Heart right ventricle (tissue), 16 donors: ENCODE measurements around the gene CCDC142. TPM values are rescaled to one million over a fixed set of nuclear protein-coding genes. Genes with fewer than 3 reads are reported as not detected.
"Not testable (repeated sequence)": the region's sequence is repeated elsewhere in the genome, so short reads cannot be mapped to it uniquely, and the experiment has no call there.

Experiments used
- ATAC-seq, 8 donors: fragments of 200-7000 bp; cut with Tn5 transposase; one replicate each; pipeline ENCODE4 v1.9.1; 2020; ENCODE audit warnings: mild to moderate bottlenecking in 8 of 8, moderate library complexity in 8 of 8, moderate number of reproducible peaks in 1 of 8
- DNase-seq, 2 donors: peaks; one replicate each; pipeline ENCODE4 v3.0.0-alpha.2; 2020
- H3K27ac ChIP-seq, 10 donors: fragments of 200-600 bp; sonication (generic) in 2 of 10; one replicate each; pipeline versions ENCODE4 v1.5.0 to v1.8.0; 2020 to 2022; ENCODE audit warnings: mild to moderate bottlenecking in 3 of 10
- H3K27me3 ChIP-seq, 7 donors: fragments of 200-600 bp; one replicate each; pipeline ENCODE4 v1.8.0; 2021 to 2022; ENCODE audit warnings: mild to moderate bottlenecking in 2 of 7
- H3K36me3 ChIP-seq, 9 donors: fragments of 200-600 bp; sonication (generic) in 1 of 9; one replicate each; pipeline versions ENCODE4 v1.5.0 to v1.8.0; 2020 to 2022; ENCODE audit warnings: mild to moderate bottlenecking in 2 of 9
- H3K4me1 ChIP-seq, 9 donors: fragments of 200-600 bp; sonication (generic) in 1 of 9; one replicate each; pipeline versions ENCODE4 v1.5.0 to v1.8.0; 2020 to 2022; ENCODE audit warnings: mild to moderate bottlenecking in 4 of 9
- H3K4me3 ChIP-seq, 10 donors: fragments of 200-600 bp; sonication (generic) in 2 of 10; one replicate each; pipeline versions ENCODE4 v1.5.0 to v1.8.0; 2020 to 2022; ENCODE audit warnings: mild to moderate bottlenecking in 7 of 10, moderate library complexity in 2 of 10
- H3K9me3 ChIP-seq, 11 donors: fragments of 200-600 bp in 10 of 11; sonication (generic) in 2 of 11; one replicate each; pipeline versions ENCODE4 v1.5.0 to v1.8.0; 2013 to 2022; ENCODE audit warnings: mild to moderate bottlenecking in 2 of 11, control low read depth in 1 of 11, moderate library complexity in 1 of 11
- CTCF ChIP-seq, 9 donors: fragments of 200-600 bp; sonication (generic) in 2 of 9; IDR thresholded peaks; one replicate each; pipeline versions ENCODE4 v1.5.0 to v1.8.0; 2021 to 2022; ENCODE audit warnings: antibody characterized with exemption in 9 of 9, mild to moderate bottlenecking in 5 of 9, moderate library complexity in 1 of 9
- WGBS, 2 donors: extraction: QIAGEN DNeasy Blood & Tissue Kit; methylation state at CpG; one replicate each; pipeline ENCODE4 v1.1.7; 2013; ENCODE audit warnings: inconsistent platforms in 1 of 2; 5-methylcytosine and 5-hydroxymethylcytosine counted together
- intact Hi-C, 10 donors: fragments of 100-400 bp; cut with DNase I; formaldehyde crosslinking; loops; one replicate each; pipeline versions ENCODE4 v1.11.1 to v1.14.2; 2022
- polyA plus RNA-seq, 2 donors: library from polyadenylated mRNA; stranded (reverse); fragments of 200-250 nt; gene quantifications; one replicate each; pipeline ENCODE4 v1.2.3, GENCODE V29; 2013
- total RNA-seq, 10 donors: library from RNA; stranded (reverse); fragmentation: NEBNext Ultra II Directional in 3 of 10; extraction: Animal tissue kit (Norgen Biotek cat#: 25700) in 3 of 10; gene quantifications; one replicate each; pipeline versions ENCODE4 v1.2.1 to v1.2.4, GENCODE V29; 2021 to 2023
- donor health status: Arrhythmogenic right ventricular cardiomyopathy.
- donor health status: ischemic (EF 13 %, LVEDD 7.1; RV severe dilation, severe dysfunction).
- donor health status: healthy with polysubstance abuse.
- donor health status: DM: no; HTN: yes; CAD: no.
- donor health status: DM: no; HTN: no; CAD: no.
- donor health status: ischemic (EF 25% LVEDD 6.9; RV normal size, moderate dysfunction).
- donor health status: ischemic (EF 25% LVEDD 5.7; RV mildly dilated, moderate dysfunction).
- donor health status: healthy.
- donor health status: DM: yes; HTN: yes; CAD: no.
- donor health status: Ischemic cardiomyopathy.
- donor health status: ischemic (EF 35%, LVEDD 5.7; RV mildly dilated, moderate dysfunction).
- donor health status: nonischemic (EF 11% LVEDD 7.7; RV severe dilation, severe dysfunction).
- donor health status: DM: yes; HTN: yes; CAD: no.
- donor health status: PGD.
- donor health status: ischemic (EF 29% LVEDD 5.4; RV normal size, mild dysfunction).
- donor health status: nonischemic (EF 23%, LVEDD 6.1; RV moderate dilation, normal function).

Gene CCDC142
- total and polyA plus RNA-seq, 12 donors: 2.3 to 13.2 (median 5.5) TPM

GRCh38 chr2:74491648-74492544 is 9.1 kb upstream of the CCDC142 start:
- WGBS, 2 donors: 91 to 95% methylated on average over 12 of the region's 12 CpGs
- Histone ChIP-seq H3K27me3 (peaks cover 0 to 6% (median 3%) of the 10 kb centered on the region in 7 donors), H3K4me3 (no peak overlapping the region), H3K9me3 (no peaks in the 10 kb centered on the region), H3K36me3 (peaks cover 0 to 77% (median 33%) of the 10 kb centered on the region in 9 donors), H3K4me1 (no peaks in the 10 kb centered on the region), H3K27ac (no peak overlapping the region)
- DNase-seq: no peak
- ATAC-seq: peak in 2 of 8 donors; percentile 12 to 22
- TF ChIP-seq CTCF (IDR thresholded peaks at IDR 0.05): no peak
- intact Hi-C loops: no loop called here

- no peaks in the 10 kb centered on the region for H3K27me3 ChIP-seq
- H3K4me1 ChIP-seq: no peaks in the 10 kb centered on the region
- 92% methylated on average over 9 of the region's 9 CpGs for WGBS, 2 donors
- H3K27ac ChIP-seq: no peak overlapping the region
- H3K36me3 ChIP-seq: peaks cover 0 to 97% (median 33%) of the 10 kb centered on the region in 9 donors
- DNase-seq: no peak
- no peak for ATAC-seq
- TF ChIP-seq CTCF (IDR thresholded peaks at IDR 0.05): no peak
- intact Hi-C loops: loop anchor here in 1 of 10 donors (5.0 kb wide), 1 partner anchor 97 kb away; no protein-coding TSS in a partner anchor
- no peaks in the 10 kb centered on the region for H3K9me3 ChIP-seq
- no peak overlapping the region for H3K4me3 ChIP-seq
Observed at GRCh38 chr2:74489906-74490305, 7.1 kb upstream of the CCDC142 start.

GRCh38 chr2:74488643-74489481 is 6.1 kb upstream of the CCDC142 start:
- WGBS, 2 donors: 93 to 94% methylated on average over 9 of the region's 9 CpGs
- TF ChIP-seq CTCF (IDR thresholded peaks at IDR 0.05): no peak
- H3K4me3 ChIP-seq: no peak overlapping the region
- no peak overlapping the region for H3K27ac ChIP-seq
- ATAC-seq (no peak), DNase-seq (no peak)
- intact Hi-C loops: loop anchor here in 1 of 10 donors (5.0 kb wide), 1 partner anchor 98 kb away; no protein-coding TSS in a partner anchor
- no peaks in the 10 kb centered on the region for H3K27me3 ChIP-seq
- H3K4me1 ChIP-seq: peaks cover 0 to 7% (median 6%) of the 10 kb centered on the region in 9 donors
- H3K9me3 ChIP-seq: no peaks in the 10 kb centered on the region
- H3K36me3 ChIP-seq: peaks cover 0 to 91% (median 33%) of the 10 kb centered on the region in 9 donors

- no peak overlapping the region for H3K4me3 ChIP-seq
- peaks cover 6 to 25% (median 20%) of the 10 kb centered on the region in 9 donors for H3K4me1 ChIP-seq
- no peak for TF ChIP-seq CTCF (IDR thresholded peaks at IDR 0.05)
- no peak for ATAC-seq
- WGBS, 2 donors: 98 to 100% methylated on average over 2 of the region's 2 CpGs
- H3K36me3 ChIP-seq: peaks cover 0 to 64% (median 13%) of the 10 kb centered on the region in 9 donors
- intact Hi-C loops: loop anchor here in 1 of 10 donors (5.0 kb wide), 1 partner anchor 101 kb away; no protein-coding TSS in a partner anchor
- H3K27me3 ChIP-seq: no peaks in the 10 kb centered on the region
- H3K9me3 ChIP-seq: no peaks in the 10 kb centered on the region
- no peak for DNase-seq
- no peak overlapping the region for H3K27ac ChIP-seq
Observed at GRCh38 chr2:74486141-74486540, 3.3 kb upstream of the CCDC142 start.

GRCh38 chr2:74483675-74484164 is 922 bp upstream of the CCDC142 start:
- not testable (repeated sequence) for DNase-seq, H3K27me3 ChIP-seq, ATAC-seq, H3K9me3 ChIP-seq
- Histone ChIP-seq H3K27ac (peak overlapping the region in 7 of 10 donors; percentile 87 to 94 (median 92)), H3K4me1 (peaks cover 10 to 40% (median 29%) of the 10 kb centered on the region in 9 donors), H3K4me3 (peak overlapping the region; percentile 74 to 97 (median 88)), H3K36me3 (peaks cover 0 to 64% (median 3%) of the 10 kb centered on the region in 9 donors)
- 76 to 78% methylated on average over 19 of the region's 19 CpGs for WGBS, 2 donors
- intact Hi-C loops: loop anchor here in 9 of 10 donors (1.0 to 5.0 kb wide), 10 partner anchors 23 to 104 kb away; partner anchors contain the start of genes AUP1 (in 4 of the 9), HTRA2 (in 4 of the 9), PCGF1 (in 2 of the 9) and DQX1 (in 1 of the 9)
